Ishikawa (cell line): ENCODE data around the gene DACH1.

Experiments
- CEBPB ChIP-seq: IDR thresholded peaks from 2 replicates; pipeline ENCODE4 v1.6.1; 2012
- CREB1 ChIP-seq: IDR thresholded peaks from 2 replicates; pipeline ENCODE4 v1.6.1; 2012; ENCODE audit warnings: low read depth
- EGR1 ChIP-seq: IDR thresholded peaks from 2 replicates; pipeline ENCODE4 v1.6.1; 2012
- EP300 ChIP-seq: IDR thresholded peaks from 2 replicates; pipeline ENCODE4 v1.6.1; 2012; ENCODE audit warnings: borderline replicate concordance
- FOXM1 ChIP-seq: IDR thresholded peaks from 2 replicates; pipeline ENCODE4 v1.6.1; 2012; ENCODE audit warnings: low read depth, borderline replicate concordance
- MAX ChIP-seq: IDR thresholded peaks from 2 replicates; pipeline ENCODE4 v1.6.1; 2012
- NFIC ChIP-seq: IDR thresholded peaks from 2 replicates; pipeline ENCODE4 v1.6.1; 2012
- RAD21 ChIP-seq: IDR thresholded peaks from 2 replicates; pipeline ENCODE4 v1.6.1; 2012; ENCODE audit warnings: low read depth
- REST ChIP-seq: IDR thresholded peaks from 2 replicates; pipeline ENCODE4 v1.6.1; 2012; ENCODE audit warnings: low read depth, mild to moderate bottlenecking
- TAF1 ChIP-seq: IDR thresholded peaks from 2 replicates; pipeline ENCODE4 v1.6.1; 2012; ENCODE audit warnings: low read depth, mild to moderate bottlenecking
- TCF12 ChIP-seq: IDR thresholded peaks from 2 replicates; pipeline ENCODE4 v1.6.1; 2012; ENCODE audit warnings: low read depth
- TEAD4 ChIP-seq: IDR thresholded peaks from 2 replicates; pipeline ENCODE4 v1.6.1; 2012
- USF1 ChIP-seq: IDR thresholded peaks from 2 replicates; pipeline ENCODE4 v1.6.1; 2012
- YY1 ChIP-seq: IDR thresholded peaks from 2 replicates; pipeline ENCODE4 v1.6.1; 2012; ENCODE audit warnings: low read depth
- ZBTB7A ChIP-seq: IDR thresholded peaks from 2 replicates; pipeline ENCODE4 v1.6.1; 2012; ENCODE audit warnings: low read depth

Gene DACH1

GRCh38 chr13:71603255-71603654, 263.7 kb downstream of the DACH1 start:
- TF ChIP-seq YY1 (no peak), CREB1 (no peak)

- TF ChIP-seq CREB1, result no peak
- TF ChIP-seq NFIC, result no peak
- no peak for TF ChIP-seq REST
- TF ChIP-seq YY1, result no peak
- TF ChIP-seq USF1, result no peak
- no peak for TF ChIP-seq TCF12
- no peak for TF ChIP-seq EP300
- no peak for TF ChIP-seq MAX
Observed at GRCh38 chr13:71602344-71602743, 264.7 kb downstream of the DACH1 start.

GRCh38 chr13:71597150-71597549, 269.9 kb downstream of the DACH1 start:
- no peak for TF ChIP-seq TAF1
- no peak for TF ChIP-seq ZBTB7A
- TF ChIP-seq EP300, result no peak
- TF ChIP-seq CREB1, result no peak
- TF ChIP-seq FOXM1, result no peak
- TF ChIP-seq NFIC, result no peak
- TF ChIP-seq RAD21, result no peak
- TF ChIP-seq TEAD4, result no peak

GRCh38 chr13:71596116-71596515, 270.9 kb downstream of the DACH1 start:
- TF ChIP-seq FOXM1, result no peak
- no peak for TF ChIP-seq EP300
- no peak for TF ChIP-seq EGR1
- TF ChIP-seq USF1, result no peak
- TF ChIP-seq TAF1, result no peak

- TF ChIP-seq USF1 (no peak), TAF1 (no peak), EP300 (no peak), EGR1 (no peak)
Observed at GRCh38 chr13:71593566-71593965, 273.4 kb downstream of the DACH1 start.

- TF ChIP-seq RAD21 (no peak), REST (no peak), CEBPB (no peak), EP300 (no peak), YY1 (no peak), MAX (no peak), CREB1 (no peak), ZBTB7A (no peak), EGR1 (no peak)
Observed at GRCh38 chr13:71591374-71591773, 275.6 kb downstream of the DACH1 start.

- TF ChIP-seq FOXM1 (no peak), TEAD4 (no peak), CEBPB (no peak), RAD21 (no peak), EP300 (no peak), CREB1 (no peak), TCF12 (no peak), MAX (no peak), EGR1 (no peak), YY1 (no peak), USF1 (no peak), ZBTB7A (no peak), TAF1 (no peak)
Observed at GRCh38 chr13:71590654-71591148, 276.3 kb downstream of the DACH1 start.
